ENCODE results near the gene GLDN.
"Not testable (repeated sequence)": the region's sequence is repeated elsewhere in the genome, so short reads cannot be mapped to it uniquely, and the experiment has no call there.

GLDN gene

GRCh38 chr15:51390966-51391422 is 49.5 kb downstream of the GLDN start:
- DNase-seq = no peak

GRCh38 chr15:51396921-51397320 is 55.5 kb downstream of the GLDN start:
- no peak for DNase-seq

- DNase-seq = no peak
Measured at GRCh38 chr15:51398626-51399025, 57.2 kb downstream of the GLDN start.

- no peak for DNase-seq
Measured at GRCh38 chr15:51401051-51401780, 59.8 kb downstream of the GLDN start.

- peak; percentile 33 for DNase-seq
Measured at GRCh38 chr15:51401872-51402517, 60.5 kb downstream of the GLDN start.

- no peak for DNase-seq
Measured at GRCh38 chr15:51403072-51403878, 61.8 kb downstream of the GLDN start.

GRCh38 chr15:51403946-51404695 is 62.7 kb downstream of the GLDN start:
- DNase-seq = no peak

- no peak for DNase-seq
Measured at GRCh38 chr15:51405693-51406523, 64.5 kb downstream of the GLDN start.

- DNase-seq = peak; percentile 26
Measured at GRCh38 chr15:51414256-51414860, 72.9 kb downstream of the GLDN start.

- no peak for DNase-seq
Measured at GRCh38 chr15:51416129-51416528, 74.7 kb downstream of the GLDN start.

- not testable (repeated sequence) for DNase-seq
Measured at GRCh38 chr15:51423040-51423439, 81.6 kb downstream of the GLDN start.

GRCh38 chr15:51424780-51425179 is 83.3 kb downstream of the GLDN start:
- DNase-seq = no peak

- no peak for DNase-seq
Measured at GRCh38 chr15:51425517-51426040, 84.1 kb downstream of the GLDN start.

GRCh38 chr15:51438526-51438925 is 97.1 kb downstream of the GLDN start:
- DNase-seq = no peak

- no peak for DNase-seq
Measured at GRCh38 chr15:51443282-51443914, 101.9 kb downstream of the GLDN start.

- DNase-seq = no peak
Measured at GRCh38 chr15:51444112-51444511, 102.7 kb downstream of the GLDN start.

GRCh38 chr15:51444807-51445206 is 103.4 kb downstream of the GLDN start:
- DNase-seq = no peak

- DNase-seq = not testable (repeated sequence)
Measured at GRCh38 chr15:51446029-51446744, 104.7 kb downstream of the GLDN start.

GRCh38 chr15:51447855-51448621 is 106.6 kb downstream of the GLDN start:
- no peak for DNase-seq

All from femur (tissue), 1 donor.